Heart left ventricle (tissue), 16 donors: ENCODE results near the gene DEXI. TPM values are rescaled to one million over a fixed set of nuclear protein-coding genes. Genes with fewer than 3 reads are reported as not detected.
"Not testable (repeated sequence)": the region's sequence is repeated elsewhere in the genome, so short reads cannot be mapped to it uniquely, and the experiment has no call there.

Source experiments
- ATAC-seq, 4 donors: fragments of 200-7000 bp; cut with Tn5 transposase; one replicate each; pipeline ENCODE4 v1.9.1; 2020 to 2022; ENCODE audit warnings: moderate library complexity in 4 of 4, mild to moderate bottlenecking in 3 of 4, moderate number of reproducible peaks in 1 of 4
- DNase-seq, 5 donors: peaks; one replicate each; pipeline ENCODE4 v3.0.0-alpha.2; 2020
- H3K27ac ChIP-seq, 12 donors: fragments of 200-600 bp; sonication (generic) in 4 of 12; one replicate each; pipeline versions ENCODE4 v1.5.0 to v1.8.0; 2016 to 2022; ENCODE audit warnings: mild to moderate bottlenecking in 2 of 12
- H3K27me3 ChIP-seq, 9 donors: fragments of 200-600 bp; sonication (generic) in 2 of 9; one replicate each; pipeline versions ENCODE4 v1.5.1 to v1.8.0; 2016 to 2022; ENCODE audit warnings: mild to moderate bottlenecking in 3 of 9
- H3K36me3 ChIP-seq, 9 donors: fragments of 200-600 bp; sonication (generic) in 2 of 9; one replicate each; pipeline versions ENCODE4 v1.5.0 to v1.8.0; 2018 to 2022; ENCODE audit warnings: mild to moderate bottlenecking in 2 of 9
- H3K4me1 ChIP-seq, 12 donors: fragments of 200-600 bp; sonication (generic) in 4 of 12; one replicate each; pipeline versions ENCODE4 v1.5.0 to v1.8.0; 2016 to 2022; ENCODE audit warnings: mild to moderate bottlenecking in 3 of 12
- H3K4me3 ChIP-seq, 12 donors: fragments of 200-600 bp; sonication (generic) in 4 of 12; one replicate each; pipeline versions ENCODE4 v1.5.0 to v1.8.0; 2017 to 2022; ENCODE audit warnings: mild to moderate bottlenecking in 9 of 12, moderate library complexity in 4 of 12
- H3K9me3 ChIP-seq, 12 donors: fragments of 200-600 bp; sonication (generic) in 4 of 12; one replicate each; pipeline versions ENCODE4 v1.5.0 to v1.8.0; 2016 to 2022; ENCODE audit warnings: mild to moderate bottlenecking in 1 of 12
- CTCF ChIP-seq, 12 donors: fragments of 200-600 bp; sonication (generic) in 4 of 12; IDR thresholded peaks; one replicate each; pipeline versions ENCODE4 v1.5.0 to v1.8.0; 2018 to 2022; ENCODE audit warnings: antibody characterized with exemption in 12 of 12, mild to moderate bottlenecking in 5 of 12
- POLR2A ChIP-seq, 2 donors: fragments of 450-650 bp; IDR thresholded peaks; one replicate each; pipeline ENCODE4 v1.6.1; 2017; ENCODE audit warnings: antibody characterized with exemption in 2 of 2, mild to moderate bottlenecking in 2 of 2, moderate library complexity in 2 of 2
- WGBS, 4 donors: extraction: QIAGEN DNeasy Blood & Tissue Kit in 2 of 4; methylation state at CpG; one replicate each; pipeline versions ENCODE4 v1.1.5 to v1.1.7; 2013 to 2018; 5-methylcytosine and 5-hydroxymethylcytosine counted together
- intact Hi-C, 10 donors: fragments of 100-400 bp; cut with DNase I; formaldehyde crosslinking; loops; one replicate each; pipeline versions ENCODE4 v1.11.1 to v1.14.2; 2022
- polyA plus RNA-seq, 2 donors: library from polyadenylated mRNA; stranded (reverse); fragments of 200-250 nt; gene quantifications; one replicate each; pipeline ENCODE4 v1.2.3, GENCODE V29; 2013
- total RNA-seq, 9 donors: library from RNA; depleted of rRNA in 2 of 9; stranded (reverse); fragments of >200 nt in 2 of 9; fragmentation: NEBNext Ultra II Directional in 3 of 9; extraction: Animal tissue kit (Norgen Biotek cat#: 25700) in 3 of 9; gene quantifications; one replicate each; pipeline versions ENCODE4 v1.1.0 to v1.2.4, GENCODE V29; 2016 to 2023
- donor health status: ischemic (EF 13 %, LVEDD 7.1; RV severe dilation, severe dysfunction).
- donor health status: healthy with polysubstance abuse.
- donor health status: DM: no; HTN: yes; CAD: no.
- donor health status: DM: no; HTN: no; CAD: no.
- donor health status: ischemic (EF 25% LVEDD 6.9; RV normal size, moderate dysfunction).
- donor health status: ischemic (EF 25% LVEDD 5.7; RV mildly dilated, moderate dysfunction).
- donor health status: healthy.
- donor health status: DM: yes; HTN: yes; CAD: no.
- donor health status: ischemic (EF 35%, LVEDD 5.7; RV mildly dilated, moderate dysfunction).
- donor health status: nonischemic (EF 11% LVEDD 7.7; RV severe dilation, severe dysfunction).
- donor health status: DM: yes; HTN: yes; CAD: no.
- donor health status: PGD.
- donor health status: ischemic (EF 29% LVEDD 5.4; RV normal size, mild dysfunction).
- donor health status: nonischemic (EF 23%, LVEDD 6.1; RV moderate dilation, normal function).

Gene DEXI
- total and polyA plus RNA-seq, 11 donors, result 57.2 to 141 (median 90.8) TPM

DNA sequence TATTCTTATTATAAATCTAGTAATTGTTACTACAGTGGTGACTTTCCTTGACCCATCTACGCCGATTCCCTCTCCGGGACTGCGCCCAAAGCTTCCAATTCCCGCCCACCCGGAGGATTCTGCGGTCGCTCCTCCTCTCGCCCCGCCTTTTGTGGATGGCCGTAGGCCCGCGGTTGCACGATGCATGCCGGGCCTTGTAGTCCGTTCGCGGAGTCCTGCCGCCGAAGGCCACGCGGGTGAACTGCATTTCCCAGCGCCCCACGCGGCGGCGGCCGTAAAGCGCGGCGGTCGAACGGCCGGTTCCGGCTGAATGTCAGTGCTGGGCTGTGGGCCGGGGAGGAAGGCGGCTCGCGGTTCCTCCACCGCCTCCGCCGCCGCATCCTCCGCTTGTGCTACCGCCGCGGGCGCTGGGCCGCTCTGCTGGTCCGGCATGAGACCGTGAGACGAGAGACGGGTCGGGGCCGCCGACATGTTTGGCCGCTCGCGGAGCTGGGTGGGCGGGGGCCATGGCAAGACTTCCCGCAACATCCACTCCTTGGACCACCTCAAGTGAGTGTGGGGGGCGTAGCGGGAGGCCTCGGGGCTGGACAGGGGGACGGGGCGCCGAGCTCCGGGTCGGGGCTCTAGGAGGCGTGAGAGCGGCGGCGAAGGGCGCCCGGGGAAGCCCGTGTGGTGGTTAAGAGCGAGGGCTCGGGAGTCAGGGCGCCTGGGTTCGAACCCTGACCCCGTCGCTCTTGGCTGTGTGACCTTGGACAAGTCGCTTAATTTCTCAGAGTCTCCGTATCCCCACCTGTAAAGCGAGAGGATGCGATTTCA is 2.2 kb upstream of the DEXI start, which contains the start of gene CLEC16A:
Gene CLEC16A, plus strand, starts transcription at position 316 of the 816 bp plus-strand sequence. Its CDS starts 154 bp downstream, at position 470.
- 1% methylated on average over 68 to 86 of the region's 86 CpGs for WGBS, 4 donors
- intact Hi-C loops, result loop anchor here in 1 of 10 donors (5.0 kb wide), 1 partner anchor 853 kb away; the partner anchor contains the start of gene ZC3H7A
- TF ChIP-seq CTCF (IDR thresholded peaks at IDR 0.05) (peak in 2 of 12 donors; percentile 5 to 13), POLR2A (IDR thresholded peaks at IDR 0.05) (peak; percentile 50 to 93)

DNA sequence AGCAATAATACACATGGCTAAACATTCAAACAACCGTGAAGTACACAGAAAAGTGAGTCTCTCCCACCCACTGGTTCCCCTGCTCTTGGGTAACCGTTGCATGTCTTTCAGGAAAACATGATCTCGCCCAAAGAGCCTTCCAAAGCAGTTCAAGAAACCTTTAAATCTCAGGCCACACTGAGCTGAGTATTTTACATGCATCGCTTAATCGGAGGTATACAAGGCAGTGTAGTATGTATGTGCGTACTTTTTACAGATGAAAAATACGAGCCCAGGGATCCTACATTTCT is 741 bp upstream of the DEXI start:
- Histone ChIP-seq H3K9me3 (no peaks in the 10 kb centered on the region), H3K4me3 (peak overlapping the region in 9 of 12 donors; percentile 58 to 99 (median 85)), H3K36me3 (peaks cover 0 to 3% (median 0%) of the 10 kb centered on the region in 9 donors), H3K27me3 (no peaks in the 10 kb centered on the region), H3K4me1 (peaks cover 13 to 77% (median 61%) of the 10 kb centered on the region in 12 donors), H3K27ac (peak overlapping the region in 6 of 12 donors; percentile 79 to 96 (median 86))
- 91 to 96% (median 92%) methylated on average over 7 of the region's 7 CpGs for WGBS, 4 donors
- DNase-seq (peak in 1 of 5 donors; percentile 13), ATAC-seq (no peak)
- no peak for TF ChIP-seq CTCF (IDR thresholded peaks at IDR 0.05)
- TF ChIP-seq POLR2A (IDR thresholded peaks at IDR 0.05), result no peak
- intact Hi-C loops, result loop anchor here in 2 of 10 donors (2.0 to 5.0 kb wide), 2 partner anchors 202 to 854 kb away; partner anchors contain the start of gene ZC3H7A (in 1 of the 2)

More for the DNA sequence above, 2.2 kb upstream of the DEXI start, which contains the start of gene CLEC16A:
- no peaks in the 10 kb centered on the region for H3K9me3 ChIP-seq
- peaks cover 8 to 64% (median 46%) of the 10 kb centered on the region in 12 donors for H3K4me1 ChIP-seq
- no peaks in the 10 kb centered on the region for H3K27me3 ChIP-seq
- peak; percentile 84 to 91 (median 87) for ATAC-seq
- peaks cover 0 to under 1% (median 0%) of the 10 kb centered on the region in 9 donors for H3K36me3 ChIP-seq
- DNase-seq, result peak; percentile 98 to 99 (median 99)
- peak within 1 kb of the TSS in 11 of 12 donors; percentile 54 to 96 (median 84) for H3K27ac ChIP-seq
- H3K4me3 ChIP-seq, result peak within 1 kb of the TSS; percentile 63 to 99 (median 89)

DNA sequence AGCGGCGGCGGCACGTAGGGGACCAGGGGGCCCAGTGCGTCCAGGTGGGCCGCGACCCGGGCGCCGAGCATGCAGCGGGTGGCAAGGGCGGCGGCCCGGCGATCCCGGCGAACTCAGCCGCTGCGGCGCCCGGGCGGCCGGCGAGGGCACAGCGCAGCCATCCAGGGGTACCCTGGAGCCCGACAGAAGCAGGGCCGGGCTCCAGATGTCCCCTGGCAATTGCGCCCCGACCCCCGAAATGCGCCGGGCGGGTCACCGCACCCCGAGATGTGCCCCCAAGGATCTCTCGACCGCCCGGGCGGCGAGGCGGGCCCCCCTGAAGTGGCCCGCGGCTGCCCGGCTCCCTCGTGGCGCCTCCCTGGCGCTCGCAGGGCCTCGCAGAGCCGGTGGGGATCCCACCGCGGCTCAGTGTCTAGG is 325 bp downstream of the DEXI start:
- not testable (repeated sequence) for DNase-seq, H3K9me3 ChIP-seq, H3K27me3 ChIP-seq, H3K36me3 ChIP-seq
- peak in 1 of 4 donors; percentile 1 for ATAC-seq
- Histone ChIP-seq H3K4me3 (peak overlapping the region; percentile 58 to 99 (median 84)), H3K27ac (peak overlapping the region; percentile 70 to 96 (median 90)), H3K4me1 (peaks cover 17 to 82% (median 69%) of the 10 kb centered on the region in 12 donors)
- intact Hi-C loops, result loop anchor here in 2 of 10 donors (2.0 to 5.0 kb wide), 2 partner anchors 201 to 855 kb away; partner anchors contain the start of gene ZC3H7A (in 1 of the 2)
- WGBS, 4 donors, result 0% methylated on average over 2 to 52 of the region's 52 CpGs; no CpG with 5 or more reads in 1 of the 4 donors

- peaks cover 17 to 84% (median 71%) of the 10 kb centered on the region in 12 donors for H3K4me1 ChIP-seq
- intact Hi-C loops, result loop anchor here in 1 of 10 donors (5.0 kb wide), 1 partner anchor 856 kb away; the partner anchor contains the start of gene ZC3H7A
- ATAC-seq (peak in 1 of 4 donors; percentile 4), DNase-seq (peak in 1 of 5 donors; percentile 37)
- peaks cover 0 to 6% (median 0%) of the 10 kb centered on the region in 9 donors for H3K36me3 ChIP-seq
- H3K27me3 ChIP-seq, result no peaks in the 10 kb centered on the region
- 1 to 3% (median 2%) methylated on average over 21 to 35 of the region's 36 CpGs for WGBS, 4 donors
- H3K9me3 ChIP-seq, result no peaks in the 10 kb centered on the region
- TF ChIP-seq POLR2A (IDR thresholded peaks at IDR 0.05) (no peak), CTCF (IDR thresholded peaks at IDR 0.05) (no peak)
- peak overlapping the region; percentile 58 to 96 (median 88) for H3K27ac ChIP-seq
- H3K4me3 ChIP-seq, result peak overlapping the region; percentile 58 to 99 (median 84)
These were observed 938 bp downstream of the DEXI start for GRCh38 chr16:10941127-10941933.
